Loucy (cell line): ENCODE results near the gene SLC34A3.

Experiments used
- CTCF ChIP-seq: fragments of 200-600 bp; sonication (generic); conservative IDR thresholded peaks from 2 replicates; pipeline ENCODE4 v1.5.1; 2014; ENCODE audit warnings: mild to moderate bottlenecking, antibody characterized with exemption, low read length
- EZH2phosphoT487 ChIP-seq: fragments of 200-600 bp; IDR thresholded peaks from 2 replicates; pipeline ENCODE4 v1.6.1; 2018; ENCODE audit warnings: antibody characterized with exemption, mild to moderate bottlenecking, moderate library complexity, borderline replicate concordance

- TF ChIP-seq CTCF (no peak), EZH2phosphoT487 (no peak)
Measured at GRCh38 chr9:137223078-137223970, 7.4 kb upstream of the SLC34A3 start.
